ENCODE results near the gene KAZN. TPM values are rescaled to one million over a fixed set of nuclear protein-coding genes. Genes with fewer than 3 reads are reported as not detected.
A peak's percentile ranks its signal among the peaks of the same experiment; 100 is the strongest.

Gene KAZN
- total RNA-seq, 1 donor from 2014 or later = 7.9 TPM

DNA sequence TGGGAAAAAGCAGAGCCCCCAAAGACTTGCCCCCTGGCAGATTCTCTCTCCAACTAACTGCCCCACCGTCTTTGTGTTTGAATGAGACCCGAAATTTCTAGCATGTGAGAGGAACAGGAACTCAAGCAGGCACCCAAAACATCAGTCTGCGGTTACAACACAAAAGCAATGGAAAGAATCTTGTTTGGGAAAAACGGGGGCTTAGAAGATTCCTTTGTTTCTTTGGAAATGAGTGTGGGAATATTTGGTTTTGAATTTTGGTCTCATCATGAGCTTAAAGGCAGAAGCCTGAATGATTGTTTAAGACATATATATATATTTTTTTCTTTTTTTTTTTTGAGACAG, 366.2 kb downstream of the KAZN start:
- peaks cover 11% of the 10 kb centered on the region for H3K9me3 Mint-ChIP-seq (ENCODE audit: unreplicated experiment)
- no peaks in the 10 kb centered on the region for H3K27me3 Mint-ChIP-seq (ENCODE audit: unreplicated experiment)
- peaks cover 4% of the 10 kb centered on the region for H3K36me3 Mint-ChIP-seq (ENCODE audit: unreplicated experiment)
- H3K4me1 Mint-ChIP-seq (ENCODE audit: low read depth, unreplicated experiment) = peaks cover 6% of the 10 kb centered on the region
- TF ChIP-seq, protein P1, sequence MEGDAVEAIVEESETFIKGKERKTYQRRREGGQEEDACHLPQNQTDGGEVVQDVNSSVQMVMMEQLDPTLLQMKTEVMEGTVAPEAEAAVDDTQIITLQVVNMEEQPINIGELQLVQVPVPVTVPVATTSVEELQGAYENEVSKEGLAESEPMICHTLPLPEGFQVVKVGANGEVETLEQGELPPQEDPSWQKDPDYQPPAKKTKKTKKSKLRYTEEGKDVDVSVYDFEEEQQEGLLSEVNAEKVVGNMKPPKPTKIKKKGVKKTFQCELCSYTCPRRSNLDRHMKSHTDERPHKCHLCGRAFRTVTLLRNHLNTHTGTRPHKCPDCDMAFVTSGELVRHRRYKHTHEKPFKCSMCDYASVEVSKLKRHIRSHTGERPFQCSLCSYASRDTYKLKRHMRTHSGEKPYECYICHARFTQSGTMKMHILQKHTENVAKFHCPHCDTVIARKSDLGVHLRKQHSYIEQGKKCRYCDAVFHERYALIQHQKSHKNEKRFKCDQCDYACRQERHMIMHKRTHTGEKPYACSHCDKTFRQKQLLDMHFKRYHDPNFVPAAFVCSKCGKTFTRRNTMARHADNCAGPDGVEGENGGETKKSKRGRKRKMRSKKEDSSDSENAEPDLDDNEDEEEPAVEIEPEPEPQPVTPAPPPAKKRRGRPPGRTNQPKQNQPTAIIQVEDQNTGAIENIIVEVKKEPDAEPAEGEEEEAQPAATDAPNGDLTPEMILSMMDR (IDR thresholded peaks at IDR 0.05; ENCODE audit: partially characterized antibody, unreplicated experiment) = no peak
- no peak overlapping the region for H3K27ac Mint-ChIP-seq (ENCODE audit: unreplicated experiment)
- DNase-seq = no peak
- H3K4me3 Mint-ChIP-seq (ENCODE audit: unreplicated experiment) = no peak overlapping the region

DNA sequence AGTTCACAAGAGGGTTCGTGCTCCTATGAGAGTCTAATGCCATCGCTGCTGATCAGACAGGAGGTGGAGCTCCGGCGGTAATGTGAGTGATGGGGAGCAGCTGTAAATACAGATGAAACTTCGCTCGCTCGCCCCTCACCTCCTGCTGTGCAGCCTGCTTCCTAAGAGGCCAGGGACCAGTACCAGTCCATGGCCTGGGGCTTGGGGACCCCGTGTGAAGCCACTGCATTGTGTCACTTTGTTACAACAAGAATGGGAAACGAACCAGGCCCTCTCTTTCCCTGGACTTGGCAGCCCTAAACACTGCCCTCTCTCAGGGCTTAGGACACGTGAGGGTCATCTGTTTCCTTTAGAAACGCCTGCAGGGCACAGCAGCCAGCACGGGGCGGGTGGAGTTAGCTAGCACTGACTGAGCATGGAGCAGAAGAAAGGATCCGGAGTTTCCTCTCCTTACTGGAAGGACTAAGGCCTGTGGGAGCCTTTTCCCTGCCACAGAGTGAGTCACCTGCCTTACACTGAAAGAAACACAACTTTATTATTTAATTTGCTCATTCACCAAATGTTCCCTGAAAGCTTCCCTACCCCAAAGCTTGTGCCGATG, 369.9 kb downstream of the KAZN start:
- DNase-seq = peak; percentile 47
- Mint-ChIP-seq H3K36me3 (ENCODE audit: unreplicated experiment) (peaks cover 4% of the 10 kb centered on the region), H3K9me3 (ENCODE audit: unreplicated experiment) (peaks cover 6% of the 10 kb centered on the region), H3K4me1 (ENCODE audit: low read depth, unreplicated experiment) (peaks cover 6% of the 10 kb centered on the region), H3K27ac (ENCODE audit: unreplicated experiment) (peak overlapping the region; percentile 59), H3K4me3 (ENCODE audit: unreplicated experiment) (no peak overlapping the region), H3K27me3 (ENCODE audit: unreplicated experiment) (peaks cover 2% of the 10 kb centered on the region)
- TF ChIP-seq, protein P1 (IDR thresholded peaks at IDR 0.05; ENCODE audit: partially characterized antibody, unreplicated experiment) = no peak

DNA sequence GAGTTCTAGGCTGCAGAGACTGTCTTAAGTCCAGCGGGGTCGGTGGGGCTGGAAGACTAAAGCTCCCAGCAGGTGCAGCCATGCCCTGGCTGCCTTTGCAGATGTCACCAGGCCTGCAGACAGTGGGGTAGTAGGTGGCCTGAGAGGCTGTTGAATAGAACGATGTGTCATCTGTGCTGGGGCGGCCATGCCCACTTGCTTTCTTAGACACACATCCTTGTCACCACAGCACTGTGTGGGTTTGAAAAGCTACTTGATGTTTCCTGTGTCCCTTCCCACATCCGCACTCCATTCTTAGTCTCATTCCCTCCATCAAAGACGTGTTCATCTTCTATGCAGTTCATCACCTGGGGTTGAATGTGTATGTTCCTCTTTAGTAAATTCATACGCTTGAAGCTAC, 370.5 kb downstream of the KAZN start:
- Mint-ChIP-seq H3K27ac (ENCODE audit: unreplicated experiment) (peak overlapping the region; percentile 43), H3K36me3 (ENCODE audit: unreplicated experiment) (peaks cover 4% of the 10 kb centered on the region), H3K4me1 (ENCODE audit: low read depth, unreplicated experiment) (peaks cover 6% of the 10 kb centered on the region), H3K9me3 (ENCODE audit: unreplicated experiment) (peaks cover 5% of the 10 kb centered on the region), H3K4me3 (ENCODE audit: unreplicated experiment) (no peak overlapping the region), H3K27me3 (ENCODE audit: unreplicated experiment) (peaks cover 2% of the 10 kb centered on the region)
- no peak for DNase-seq
- TF ChIP-seq, protein P1 (IDR thresholded peaks at IDR 0.05; ENCODE audit: partially characterized antibody, unreplicated experiment) = no peak

DNA sequence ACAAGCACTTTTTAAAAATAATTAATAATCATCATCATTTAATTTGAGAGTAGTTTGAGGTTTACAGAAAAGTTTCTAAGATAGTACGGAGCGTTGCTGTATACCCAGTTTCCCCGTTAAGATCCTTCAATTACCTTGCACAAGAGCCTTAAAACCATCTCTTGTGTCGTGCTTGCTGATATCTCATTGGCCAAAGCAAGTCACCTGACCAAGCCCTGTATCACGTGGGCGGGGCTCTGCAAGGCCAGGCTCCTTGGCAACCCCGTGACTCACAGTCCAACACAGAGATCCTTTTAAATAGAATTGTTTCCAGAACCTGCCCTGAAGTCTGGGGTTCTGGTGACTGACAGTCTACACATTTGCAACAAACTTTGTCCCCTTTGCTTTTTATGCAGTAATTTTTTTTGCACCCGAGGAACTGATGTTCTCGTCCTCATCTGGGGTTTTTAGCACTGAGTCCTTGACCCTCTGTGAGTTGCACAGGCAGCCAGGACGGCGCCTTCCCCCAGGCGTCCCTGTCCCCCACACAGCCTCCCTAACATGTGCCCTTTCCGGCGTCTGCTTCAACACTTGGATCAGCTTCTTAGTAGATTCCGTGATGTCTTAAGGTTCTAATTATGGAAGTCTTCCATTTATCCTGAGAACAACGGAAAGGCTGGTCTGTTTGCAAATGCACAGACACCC, 371.8 kb downstream of the KAZN start:
- Mint-ChIP-seq H3K36me3 (ENCODE audit: unreplicated experiment) (peaks cover 4% of the 10 kb centered on the region), H3K9me3 (ENCODE audit: unreplicated experiment) (peaks cover 5% of the 10 kb centered on the region), H3K4me1 (ENCODE audit: low read depth, unreplicated experiment) (peaks cover 10% of the 10 kb centered on the region), H3K27me3 (ENCODE audit: unreplicated experiment) (peaks cover 2% of the 10 kb centered on the region), H3K4me3 (ENCODE audit: unreplicated experiment) (no peak overlapping the region), H3K27ac (ENCODE audit: unreplicated experiment) (no peak overlapping the region)
- TF ChIP-seq, protein P1 (IDR thresholded peaks at IDR 0.05; ENCODE audit: partially characterized antibody, unreplicated experiment) = no peak
- peak; percentile 45 for DNase-seq

DNA sequence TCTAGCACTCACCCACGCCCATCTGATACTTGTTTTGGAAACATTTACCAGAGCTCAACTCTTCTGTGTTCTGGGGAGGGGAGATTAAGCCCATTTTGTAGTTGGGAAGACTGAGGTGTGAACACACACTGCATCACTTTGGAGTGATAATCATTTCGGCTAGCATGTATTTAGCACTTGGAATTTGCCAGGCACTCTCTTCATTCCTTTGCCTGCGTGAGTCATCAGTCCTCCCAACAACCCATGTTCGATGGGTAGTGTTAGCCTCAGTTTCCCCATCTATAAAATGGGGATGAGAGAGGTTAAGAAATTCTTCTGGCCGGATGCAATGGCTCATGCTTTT, 372.3 kb downstream of the KAZN start:
- no peak overlapping the region for H3K27ac Mint-ChIP-seq (ENCODE audit: unreplicated experiment)
- no peak overlapping the region for H3K4me3 Mint-ChIP-seq (ENCODE audit: unreplicated experiment)
- TF ChIP-seq, protein P1 (IDR thresholded peaks at IDR 0.05; ENCODE audit: partially characterized antibody, unreplicated experiment) = no peak
- no peak for DNase-seq
- peaks cover 10% of the 10 kb centered on the region for H3K4me1 Mint-ChIP-seq (ENCODE audit: low read depth, unreplicated experiment)
- H3K27me3 Mint-ChIP-seq (ENCODE audit: unreplicated experiment) = peaks cover 2% of the 10 kb centered on the region
- peaks cover 4% of the 10 kb centered on the region for H3K36me3 Mint-ChIP-seq (ENCODE audit: unreplicated experiment)
- peaks cover 5% of the 10 kb centered on the region for H3K9me3 Mint-ChIP-seq (ENCODE audit: unreplicated experiment)
